ENCODE measurements around the gene EFCAB14.
"Not testable (repeated sequence)": the region's sequence is repeated elsewhere in the genome, so short reads cannot be mapped to it uniquely, and the experiment has no call there.

The EFCAB14 gene

GRCh38 chr1:46718727-46719622 is at the start of gene EFCAB14:
Gene EFCAB14 (minus strand): TSS chr1:46719114. CDS start chr1:46718087, 1,027 bp downstream.
- peak; percentile 100 for DNase-seq

GRCh38 chr1:46768445-46768844 is 49.5 kb upstream of the EFCAB14 start:
- DNase-seq, result no peak

GRCh38 chr1:46767649-46768282 is 48.9 kb upstream of the EFCAB14 start:
- no peak for DNase-seq

GRCh38 chr1:46764402-46764801 is 45.5 kb upstream of the EFCAB14 start:
- no peak for DNase-seq

- no peak for DNase-seq
Observed at GRCh38 chr1:46761740-46762139, 42.8 kb upstream of the EFCAB14 start.

- DNase-seq, result no peak
Observed at GRCh38 chr1:46760558-46761166, 41.7 kb upstream of the EFCAB14 start.

- DNase-seq, result no peak
Observed at GRCh38 chr1:46757956-46758528, 39.1 kb upstream of the EFCAB14 start.

- no peak for DNase-seq
Observed at GRCh38 chr1:46757247-46757955, 38.5 kb upstream of the EFCAB14 start.

GRCh38 chr1:46755121-46755520 is 36.2 kb upstream of the EFCAB14 start:
- DNase-seq, result no peak

- not testable (repeated sequence) for DNase-seq
Observed at GRCh38 chr1:46754707-46755106, 35.8 kb upstream of the EFCAB14 start.

GRCh38 chr1:46753985-46754384 is 35.1 kb upstream of the EFCAB14 start:
- no peak for DNase-seq

GRCh38 chr1:46749921-46750404 is 31.0 kb upstream of the EFCAB14 start:
- no peak for DNase-seq

GRCh38 chr1:46749404-46749803 is 30.5 kb upstream of the EFCAB14 start:
- DNase-seq, result no peak

- peak; percentile 63 for DNase-seq
Observed at GRCh38 chr1:46747683-46748288, 28.9 kb upstream of the EFCAB14 start.

GRCh38 chr1:46742069-46742468 is 23.2 kb upstream of the EFCAB14 start:
- DNase-seq, result no peak

- peak; percentile 74 for DNase-seq
Observed at GRCh38 chr1:46735708-46736324, 16.9 kb upstream of the EFCAB14 start.

- DNase-seq, result not testable (repeated sequence)
Observed at GRCh38 chr1:46728327-46728873, 9.5 kb upstream of the EFCAB14 start.

- no peak for DNase-seq
Observed at GRCh38 chr1:46725736-46726108, 6.8 kb upstream of the EFCAB14 start.

GRCh38 chr1:46724991-46725735 is 6.2 kb upstream of the EFCAB14 start:
- DNase-seq, result peak; percentile 85

GRCh38 chr1:46723901-46724300 is 5.0 kb upstream of the EFCAB14 start:
- DNase-seq, result no peak

Data from RPMI8226 (cell line).